HG03196 (cell line): ENCODE data around the gene SMARCC1.
A peak's percentile ranks its signal among the peaks of the same experiment; 100 is the strongest.
"Not testable (repeated sequence)": the region's sequence is repeated elsewhere in the genome, so short reads cannot be mapped to it uniquely, and the experiment has no call there.

Experiments used
- ATAC-seq: cut with Tn5 transposase; IDR thresholded peaks from one replicate; pipeline ENCODE4 v1.9.1; 2021; ENCODE audit not compliant: unreplicated experiment

The SMARCC1 gene

DNA sequence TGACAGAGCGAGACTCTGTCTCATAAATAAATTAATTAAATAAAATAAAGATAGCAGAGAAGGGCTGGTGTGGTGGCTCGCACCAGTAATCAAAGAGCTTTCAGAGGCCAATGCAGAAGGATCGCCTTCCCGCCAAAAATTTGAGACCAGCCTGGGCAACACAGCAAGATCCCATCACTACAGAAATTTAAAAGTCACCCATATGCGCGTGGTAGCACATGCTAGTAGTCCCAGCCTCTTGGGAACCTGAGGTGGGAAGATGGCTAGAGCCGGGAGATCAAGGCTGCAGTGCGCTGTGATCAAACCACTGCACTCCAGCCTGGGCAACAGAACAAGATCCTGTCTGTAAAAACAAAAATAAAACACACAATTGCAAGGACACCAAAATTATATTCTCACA, 9.6 kb downstream of the SMARCC1 start:
- ATAC-seq, result no peak

DNA sequence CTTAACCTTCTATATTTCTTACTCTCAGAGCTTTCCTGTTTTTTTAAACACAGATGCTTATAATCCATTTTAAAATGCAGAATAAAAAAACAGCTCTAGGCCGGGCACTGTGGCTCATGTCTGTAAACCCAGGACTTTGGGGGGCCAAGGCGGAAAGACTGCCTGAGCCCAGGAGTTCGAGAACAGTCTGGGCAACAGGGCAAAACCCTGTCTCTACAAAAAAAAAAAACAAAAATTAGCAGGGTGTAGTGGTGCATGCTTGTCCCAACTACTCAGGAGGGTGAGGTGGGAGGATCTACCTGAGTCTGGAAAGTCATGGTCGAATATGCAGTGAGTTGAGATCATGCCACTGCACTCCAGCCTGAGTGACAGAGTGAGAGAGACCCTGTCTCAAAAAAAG, 15.5 kb downstream of the SMARCC1 start:
- ATAC-seq, result no peak

DNA sequence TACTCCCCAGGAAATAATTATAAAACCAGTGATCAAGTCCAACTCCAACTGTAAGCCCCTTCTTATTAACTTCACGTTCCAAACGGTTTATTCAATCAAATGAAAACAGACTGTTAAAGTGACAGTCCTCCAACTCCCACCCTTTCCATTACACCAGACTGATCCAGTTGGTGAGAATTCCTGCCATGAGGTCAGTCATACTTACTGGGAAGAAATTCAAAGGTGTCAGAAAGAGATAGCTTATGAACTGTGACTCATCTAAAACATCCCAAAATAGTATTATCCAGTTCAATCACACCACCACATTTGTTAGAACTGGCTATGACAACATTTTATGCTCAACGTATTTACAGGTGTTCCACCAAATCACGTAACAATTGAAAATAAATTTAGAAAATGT, 19.5 kb downstream of the SMARCC1 start:
- ATAC-seq, result no peak

DNA sequence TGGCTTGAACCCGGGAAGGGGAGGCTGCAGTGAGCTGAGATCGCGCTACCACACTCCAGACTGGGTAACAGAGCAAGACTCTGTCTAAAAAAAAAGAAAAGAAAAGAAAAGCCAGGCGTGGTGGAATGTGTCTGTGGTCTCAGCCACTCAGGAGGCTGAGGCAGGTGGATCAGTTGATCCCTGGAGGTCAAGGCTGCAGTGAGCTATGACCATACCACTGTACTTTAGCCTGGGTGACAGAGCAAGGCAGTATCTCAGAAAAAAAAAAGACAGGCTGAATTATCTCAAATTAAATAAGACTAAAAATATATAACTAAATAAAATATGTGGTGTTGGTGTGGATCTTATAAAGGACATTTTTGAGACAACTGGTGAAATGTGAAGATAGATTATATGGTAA, 20.6 kb downstream of the SMARCC1 start:
- no peak for ATAC-seq

DNA sequence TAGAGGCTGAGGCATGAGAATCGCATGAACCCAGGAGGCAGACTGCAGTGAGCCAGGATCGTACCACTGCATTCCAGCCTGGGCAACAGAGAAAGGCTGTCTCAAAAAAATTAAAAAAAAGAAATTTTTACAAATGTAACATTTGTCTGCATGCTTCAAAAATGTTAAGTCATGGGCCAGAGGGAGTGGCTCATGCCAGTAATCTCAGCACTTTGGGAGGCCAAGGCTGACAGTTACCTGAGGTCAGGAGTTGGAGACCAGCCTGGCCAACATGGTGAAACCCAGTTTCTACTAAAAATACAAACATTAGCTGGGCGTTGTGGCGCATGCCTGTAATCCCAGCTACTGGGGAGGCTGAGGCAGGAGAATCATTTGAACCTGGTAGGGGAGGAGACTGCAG, 21.5 kb downstream of the SMARCC1 start:
- not testable (repeated sequence) for ATAC-seq

DNA sequence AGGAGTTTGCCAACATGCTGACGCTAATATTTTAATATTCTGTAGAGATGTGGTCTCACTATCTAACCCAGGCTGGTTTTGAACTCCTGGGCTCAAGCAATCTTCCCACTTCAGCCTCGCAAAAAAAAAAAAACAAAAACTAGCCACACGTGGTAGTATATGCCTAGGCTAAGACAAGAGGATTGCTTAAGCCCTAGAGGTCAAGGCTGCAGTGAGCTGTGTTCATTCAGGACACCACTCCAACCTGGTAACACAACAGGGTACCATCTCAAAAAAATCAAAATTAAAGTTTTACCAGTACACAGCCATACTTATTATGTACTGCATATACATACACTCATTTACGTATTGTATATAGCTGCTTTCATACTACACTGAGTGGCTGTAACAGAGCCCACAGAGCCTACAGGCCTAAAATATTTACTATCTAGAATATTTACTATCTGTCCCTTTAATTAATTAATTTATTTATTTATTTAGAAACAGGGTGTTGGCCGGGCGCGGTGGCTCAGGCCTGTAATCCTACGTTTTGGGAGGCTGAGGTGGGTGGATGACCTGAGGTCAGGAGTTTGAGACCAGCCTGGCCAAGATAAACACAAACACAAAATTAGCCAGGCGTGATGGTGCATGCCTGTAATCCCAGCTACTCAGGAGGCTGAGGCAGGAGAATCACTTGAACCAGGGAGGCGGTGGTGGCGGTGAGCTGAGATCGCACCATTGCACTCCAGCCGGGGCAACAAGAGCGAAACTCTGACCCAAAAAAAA, 23.2 kb downstream of the SMARCC1 start:
- ATAC-seq, result no peak

DNA sequence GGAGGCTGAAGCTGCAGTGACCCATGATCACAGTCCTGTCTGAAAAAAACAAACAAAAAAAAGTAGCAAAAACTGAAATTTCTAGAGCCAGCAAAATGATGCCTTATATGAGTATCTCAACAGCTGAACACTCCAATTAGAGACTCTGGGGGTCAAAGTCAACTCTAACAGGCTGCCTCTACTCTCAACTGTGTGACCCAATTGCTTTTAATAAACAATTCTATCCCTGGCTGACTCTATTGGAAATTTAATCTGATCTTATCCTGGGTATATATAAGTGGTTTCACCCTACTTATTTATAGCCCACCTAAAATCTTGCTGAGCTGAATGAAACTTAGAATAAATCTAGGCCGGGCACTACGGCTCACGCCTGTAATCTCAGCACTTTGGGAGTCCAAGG, 29.0 kb downstream of the SMARCC1 start:
- no peak for ATAC-seq

DNA sequence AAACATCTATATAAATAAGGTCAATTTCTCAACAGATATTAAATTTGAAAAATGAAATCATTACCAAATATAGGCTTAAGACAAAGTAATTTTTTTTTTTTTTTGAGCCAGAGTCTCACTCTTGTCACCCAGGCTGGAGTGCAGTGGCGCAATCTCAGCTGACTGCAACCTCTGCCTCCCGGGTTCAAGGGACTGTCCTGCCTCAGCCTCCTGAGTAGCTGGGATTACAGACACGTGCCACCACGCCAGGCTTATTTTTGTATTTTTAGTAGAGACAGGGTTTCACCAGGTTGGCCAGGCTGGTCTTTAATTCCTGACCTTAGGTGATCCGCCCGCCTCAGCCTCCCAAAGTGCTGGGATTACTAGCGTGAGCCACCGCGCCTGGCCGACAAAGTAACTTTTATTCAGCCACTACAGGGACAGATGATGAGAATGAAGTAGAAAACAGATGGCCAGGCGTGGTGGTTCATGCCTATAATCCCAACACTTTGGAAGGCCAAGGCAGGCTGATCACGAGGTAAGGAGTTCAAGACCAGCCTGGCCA, 30.8 kb downstream of the SMARCC1 start:
- not testable (repeated sequence) for ATAC-seq

DNA sequence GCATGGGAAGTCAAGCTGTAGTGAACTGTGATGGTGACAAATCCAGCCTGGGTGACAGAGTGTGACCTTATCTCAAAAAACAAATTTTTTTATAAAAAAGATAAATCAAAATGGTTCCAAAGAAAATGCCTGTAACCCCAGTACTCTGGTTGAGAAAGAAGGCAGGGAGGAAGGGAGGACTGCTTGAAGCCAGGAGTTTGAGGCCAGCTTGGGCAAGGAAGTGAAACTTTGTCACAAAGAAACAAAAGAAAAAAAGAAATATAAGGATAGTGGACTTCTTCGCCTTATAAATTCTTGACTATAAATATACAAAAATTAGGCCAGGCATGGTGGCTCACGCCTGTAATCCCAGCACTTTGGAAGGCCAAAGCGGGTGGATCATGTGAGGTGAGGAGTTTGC, 34.1 kb downstream of the SMARCC1 start:
- ATAC-seq, result no peak

DNA sequence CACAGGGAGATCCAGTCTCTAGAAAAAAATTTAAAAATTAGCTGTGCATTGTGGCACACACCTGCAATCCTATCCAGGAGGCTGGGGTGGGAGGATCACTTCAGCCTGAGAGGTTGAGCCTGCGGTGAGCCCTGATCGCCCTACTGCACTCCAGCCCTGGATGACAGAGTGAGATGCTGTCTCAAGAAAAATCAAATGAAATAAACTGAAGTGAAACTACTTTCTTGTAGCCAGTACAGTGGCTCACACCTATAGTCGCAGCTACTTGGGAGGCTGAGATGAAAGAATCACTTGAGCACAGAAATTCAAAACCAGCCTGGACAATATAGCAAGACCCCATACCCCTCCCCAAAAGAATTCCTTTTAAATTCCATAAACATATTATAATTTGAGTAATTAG, 35.4 kb downstream of the SMARCC1 start:
- no peak for ATAC-seq

DNA sequence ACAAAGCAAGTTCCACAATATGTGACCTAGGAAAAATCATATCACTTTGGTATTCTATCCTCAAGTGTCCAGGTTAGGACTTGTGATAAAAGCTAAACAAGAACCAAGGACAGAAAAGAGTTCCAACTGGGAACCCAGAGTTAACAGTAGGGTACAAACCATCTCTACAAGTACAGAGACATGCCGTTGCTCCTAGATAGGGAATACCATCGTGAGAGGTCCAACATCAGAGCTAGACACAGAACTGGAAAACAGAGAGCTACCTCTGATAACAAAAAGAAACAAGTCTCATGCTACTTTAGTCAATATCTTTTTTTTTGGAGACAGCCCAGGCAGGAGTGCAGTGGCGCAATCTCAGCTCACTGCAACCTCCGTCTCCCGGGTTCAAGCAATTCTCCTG, 37.8 kb downstream of the SMARCC1 start:
- no peak for ATAC-seq

DNA sequence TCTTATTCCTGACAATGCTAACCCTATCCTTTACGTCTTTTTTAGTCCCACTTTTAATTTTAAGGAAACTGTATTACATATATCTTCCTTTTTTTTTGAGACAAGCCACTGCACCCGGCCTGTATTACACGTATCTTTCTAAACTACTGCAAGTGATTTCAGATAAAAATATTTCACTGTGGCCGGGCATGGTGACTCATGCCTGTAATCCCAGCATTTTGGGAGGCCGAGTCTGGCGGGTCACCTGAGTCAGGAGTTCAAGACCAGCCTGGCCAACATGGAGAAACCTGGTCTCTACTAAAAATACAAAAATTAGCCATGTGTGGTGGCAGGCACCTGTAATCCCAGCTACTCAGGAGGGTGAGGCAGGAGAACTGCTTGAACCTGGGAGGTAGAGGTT, 38.3 kb downstream of the SMARCC1 start:
- not testable (repeated sequence) for ATAC-seq

DNA sequence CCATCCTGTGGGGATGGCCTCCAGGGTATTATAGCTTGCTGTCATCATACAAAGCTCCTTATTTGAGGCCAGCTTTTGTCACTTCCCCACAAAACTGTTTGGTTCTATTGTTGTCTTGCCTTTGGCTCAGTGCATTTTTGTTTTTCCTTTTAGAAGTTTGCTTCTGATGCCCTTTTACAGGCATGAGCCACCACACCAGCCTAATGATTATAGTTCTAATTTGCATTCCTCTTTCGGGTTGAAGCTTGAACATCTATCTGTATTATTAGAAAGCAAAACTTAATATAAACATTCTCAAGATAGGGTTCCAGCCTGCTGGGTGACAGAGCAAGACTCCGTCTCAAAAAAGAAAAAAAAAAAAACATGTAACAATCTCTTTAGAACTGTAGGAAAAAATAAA, 39.8 kb downstream of the SMARCC1 start:
- ATAC-seq, result peak; percentile 51

DNA sequence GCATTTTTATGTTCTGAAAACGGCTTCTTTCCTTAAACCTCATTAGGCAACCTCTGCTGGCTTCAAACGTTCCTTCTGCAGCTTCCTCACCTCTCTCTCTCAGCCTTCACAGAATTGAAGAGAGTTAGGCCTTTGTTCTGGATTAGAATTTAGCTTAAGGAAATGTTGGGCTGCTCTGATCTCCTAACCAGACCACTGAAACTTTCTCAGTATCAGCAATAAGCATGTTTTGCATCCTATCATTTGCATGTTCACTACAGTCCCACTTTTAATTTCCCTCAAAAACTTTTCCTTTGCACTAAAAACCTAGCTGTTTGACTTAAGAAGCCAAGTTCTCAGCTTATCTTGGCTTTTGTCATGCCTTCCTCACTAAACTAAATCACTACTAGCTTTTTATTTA, 49.5 kb downstream of the SMARCC1 start:
- ATAC-seq, result no peak

DNA sequence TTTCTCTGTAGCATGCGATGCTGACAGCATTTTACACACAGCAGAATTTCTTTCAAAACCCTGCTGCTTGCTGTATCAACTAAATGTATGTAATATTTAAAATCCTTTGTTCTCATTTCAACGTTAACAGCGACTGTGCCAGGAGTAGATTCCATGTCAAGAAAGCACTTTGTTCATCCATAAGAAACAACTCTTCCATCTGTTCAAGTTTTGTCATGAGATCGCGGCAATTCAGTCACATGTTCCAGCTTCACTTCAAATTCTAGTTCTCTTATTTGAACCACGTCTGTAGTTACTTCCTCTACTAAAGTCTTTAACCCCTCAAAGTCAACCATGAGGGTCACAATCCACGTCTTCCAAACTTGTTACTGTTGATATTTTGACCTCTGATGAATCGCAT, 50.6 kb downstream of the SMARCC1 start:
- no peak for ATAC-seq

DNA sequence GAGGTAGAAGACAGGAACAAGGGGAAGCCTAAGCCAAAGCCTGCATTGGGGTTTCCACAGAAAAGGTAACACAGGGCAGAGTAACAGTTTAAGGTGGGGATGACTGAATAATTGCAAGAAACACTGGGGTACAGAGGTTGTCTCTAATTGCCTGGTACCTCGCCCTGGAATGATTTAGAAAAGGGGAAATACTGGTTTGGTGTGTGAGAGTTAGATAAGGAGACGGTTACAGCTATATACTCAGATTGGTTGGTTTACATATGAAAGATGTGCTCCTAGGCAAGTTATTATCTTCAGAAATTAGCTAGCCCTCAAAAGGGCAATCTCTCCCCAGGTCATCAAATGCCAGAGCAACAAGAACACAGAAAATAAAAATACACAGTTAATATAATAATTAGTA, 58.8 kb downstream of the SMARCC1 start:
- no peak for ATAC-seq

DNA sequence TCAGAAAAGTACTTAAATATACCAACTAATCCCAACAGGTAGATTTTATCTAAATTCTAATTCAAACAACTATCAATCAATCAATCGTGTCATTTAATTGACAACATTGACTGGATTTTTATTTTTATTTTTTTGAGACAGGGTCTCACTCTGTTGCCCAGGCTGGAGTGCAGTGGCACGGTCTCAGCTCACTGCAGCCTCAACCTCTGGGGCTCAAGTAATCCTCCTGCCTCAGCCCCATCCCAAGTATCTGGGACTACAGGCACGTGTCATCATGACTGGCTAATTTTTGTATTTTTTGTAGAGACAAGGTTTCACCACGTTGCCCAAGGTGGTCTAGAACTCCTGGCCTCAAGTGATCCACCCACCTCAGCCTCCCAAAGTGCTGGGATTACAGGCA, 64.2 kb downstream of the SMARCC1 start:
- not testable (repeated sequence) for ATAC-seq

DNA sequence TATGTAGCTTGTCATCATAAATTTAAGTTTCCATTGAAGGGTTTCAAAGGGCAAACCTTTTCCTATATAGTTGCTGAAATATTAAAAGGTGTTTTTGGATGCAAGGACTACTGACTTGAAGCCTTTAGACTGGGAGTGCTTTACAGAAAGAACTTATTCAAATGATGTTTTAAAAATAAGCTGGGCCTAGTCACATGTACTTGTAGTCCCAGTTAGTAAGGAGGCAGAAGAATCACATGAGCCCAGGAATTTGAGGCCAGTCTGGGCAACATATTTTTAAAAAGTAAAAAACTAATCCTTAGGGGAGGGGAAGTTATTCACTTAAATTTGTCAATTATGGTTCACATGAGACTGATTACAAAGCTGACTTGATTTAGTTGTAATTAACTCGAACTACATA, 65.0 kb downstream of the SMARCC1 start:
- ATAC-seq, result no peak

DNA sequence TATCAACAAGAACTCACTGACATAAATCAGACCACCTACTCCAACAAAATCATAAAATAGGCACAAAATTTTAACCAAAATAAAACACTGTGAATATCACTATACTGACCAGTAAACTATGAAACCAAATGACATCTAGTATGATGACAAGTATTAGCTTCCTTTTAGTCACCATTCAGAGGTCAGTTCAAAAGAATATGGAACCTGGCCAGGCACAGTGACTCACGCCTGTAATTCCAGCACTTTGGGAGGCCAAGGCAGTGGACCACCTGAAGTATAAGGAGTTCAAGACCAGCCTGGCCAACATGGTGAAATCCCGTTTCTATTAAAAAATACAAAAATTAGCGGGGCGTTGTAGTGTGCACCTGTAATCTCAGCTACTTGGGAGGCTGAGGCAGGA, 65.8 kb downstream of the SMARCC1 start:
- no peak for ATAC-seq

DNA sequence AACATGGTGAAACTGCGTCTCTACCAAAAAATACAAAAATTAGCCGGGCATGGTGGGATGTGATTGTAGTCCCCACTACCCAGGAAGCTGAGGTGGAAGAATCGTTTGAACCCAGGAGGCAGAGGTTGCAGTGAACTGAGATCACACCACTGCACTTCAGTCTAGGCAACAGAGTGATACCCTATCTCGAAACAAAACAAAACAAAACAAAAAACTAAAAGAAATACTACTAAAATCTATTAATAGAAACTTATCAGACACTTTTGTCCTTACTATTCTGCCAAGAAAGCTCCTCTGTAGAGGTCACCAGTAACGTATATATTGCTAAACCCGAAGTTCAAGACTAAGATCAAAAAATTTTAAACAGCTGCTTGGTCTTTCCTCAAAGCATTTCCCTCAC, 67.1 kb downstream of the SMARCC1 start:
- ATAC-seq, result no peak

DNA sequence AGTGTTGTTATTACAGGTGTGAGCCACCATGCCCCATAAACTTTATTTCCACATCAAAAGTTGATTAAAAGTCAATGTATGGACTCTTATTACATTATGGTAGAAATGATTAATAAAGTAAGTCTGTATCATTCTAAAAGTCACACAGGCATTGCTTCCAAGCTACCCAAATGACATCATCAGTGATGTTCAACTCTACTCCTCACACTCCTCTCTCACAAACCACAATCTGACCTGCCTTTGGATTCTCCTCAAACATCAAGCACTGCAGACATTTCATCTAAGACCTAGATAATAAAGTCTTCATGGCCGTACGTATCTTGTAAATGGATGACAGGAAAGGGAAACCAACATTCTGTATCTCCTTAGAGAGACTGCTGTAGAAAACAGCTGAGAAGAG, 68.0 kb downstream of the SMARCC1 start:
- ATAC-seq, result no peak

DNA sequence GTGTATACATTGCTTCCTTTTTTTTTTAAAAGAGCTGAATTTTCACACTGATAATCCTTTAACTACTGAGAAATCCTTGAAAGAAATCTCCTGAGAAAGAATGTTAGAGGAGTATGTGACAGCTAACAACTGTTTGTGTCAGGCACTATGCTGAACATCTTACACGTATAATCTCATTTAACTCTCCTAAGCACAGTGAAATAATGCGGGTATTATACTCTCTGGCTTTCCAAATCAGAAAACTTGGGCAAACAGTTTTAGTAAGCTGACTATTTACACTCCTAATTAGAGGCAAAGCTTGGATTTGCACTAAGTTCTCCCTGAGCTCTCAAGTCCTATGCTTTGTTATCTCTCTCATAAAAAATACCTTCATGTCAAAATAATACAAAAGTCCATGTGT, 69.3 kb downstream of the SMARCC1 start:
- ATAC-seq, result no peak

DNA sequence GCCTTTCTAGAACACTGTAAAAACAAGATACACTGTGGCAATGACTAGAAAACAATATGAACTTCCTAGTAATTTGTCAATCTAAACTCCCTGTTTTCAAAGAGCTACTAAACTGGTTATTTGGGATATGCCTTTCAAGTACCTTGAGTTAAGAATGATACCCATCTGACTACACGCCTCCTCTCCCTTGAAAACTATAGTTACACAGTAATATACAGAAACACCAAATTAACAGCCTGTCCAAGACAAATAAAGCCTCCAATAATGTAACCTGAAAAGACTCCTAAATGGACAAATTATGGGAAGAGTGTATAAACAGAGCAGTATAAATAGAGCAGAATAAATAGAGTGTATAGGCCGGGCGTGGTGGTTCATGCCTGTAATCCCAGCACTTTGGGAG, 70.1 kb downstream of the SMARCC1 start:
- no peak for ATAC-seq
